ENCODE results near the gene ABCC3.

ABCC3 gene

DNA sequence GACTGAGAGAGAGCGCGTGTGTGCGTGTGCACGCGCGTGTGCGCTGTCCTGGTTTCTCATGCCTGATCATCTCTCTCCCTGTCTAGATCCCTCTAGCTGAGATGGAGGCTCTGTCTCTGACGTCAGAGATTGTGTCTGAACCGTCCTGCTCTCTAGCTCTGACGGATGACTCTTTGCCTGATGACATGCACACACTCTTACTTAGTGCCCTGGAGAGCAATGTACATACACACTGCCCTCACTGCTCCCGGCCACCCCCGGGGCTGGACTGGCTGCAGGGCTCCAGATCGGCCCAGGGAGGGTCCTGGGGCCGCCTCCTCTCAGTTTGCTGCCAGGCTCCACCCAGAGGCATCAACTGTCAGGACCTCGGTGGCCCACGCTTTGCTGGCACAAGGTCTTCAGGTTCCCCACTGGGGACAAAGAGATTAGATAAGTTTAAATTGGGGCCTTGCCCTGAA is 13.1 kb upstream of the ABCC3 start:
- H3K27me3 ChIP-seq (ENCODE audit: control insufficient read depth, insufficient read depth, low read length), result peaks cover 3% of the 10 kb centered on the region
- H3K4me3 ChIP-seq (ENCODE audit: low read depth, low read length), result no peak overlapping the region
- no peaks in the 10 kb centered on the region for H3K36me3 ChIP-seq (ENCODE audit: control insufficient read depth, insufficient read depth, low read length)
- peaks cover 7% of the 10 kb centered on the region for H3K4me1 ChIP-seq (ENCODE audit: control insufficient read depth, insufficient read depth, low read length)
- no peaks in the 10 kb centered on the region for H3K9me3 ChIP-seq (ENCODE audit: control insufficient read depth, insufficient read depth, low read length)
- H3K9ac ChIP-seq (ENCODE audit: low read depth, low read length), result no peak overlapping the region

DNA sequence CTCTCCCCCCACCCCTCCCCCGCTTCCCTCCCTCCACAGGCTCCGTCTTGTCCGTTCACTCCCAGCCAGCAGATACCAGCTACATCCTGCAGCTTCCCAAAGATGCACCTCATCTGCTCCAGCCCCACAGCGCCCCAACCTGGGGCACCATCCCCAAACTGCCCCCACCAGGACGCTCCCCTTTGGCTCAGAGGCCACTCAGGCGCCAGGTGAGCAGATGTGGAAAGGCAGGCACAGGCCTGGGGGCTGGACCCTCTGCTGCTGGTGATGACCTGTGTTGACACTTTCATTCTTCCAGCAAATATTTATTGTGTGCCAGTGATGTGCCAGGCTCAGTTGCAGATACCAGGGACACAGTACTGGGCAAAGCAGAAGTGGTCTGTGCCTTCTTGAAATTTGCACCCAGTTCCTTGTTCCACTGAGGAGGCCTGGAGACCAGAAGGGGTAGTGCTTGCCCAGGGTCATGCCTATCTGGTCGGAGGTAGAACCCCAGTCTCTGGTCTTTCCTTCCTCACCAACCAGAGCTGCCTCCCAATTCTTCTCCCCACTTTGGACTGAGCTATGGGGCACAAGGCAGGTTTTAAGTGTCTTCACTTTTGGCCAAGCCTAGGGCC is 10.3 kb upstream of the ABCC3 start:
- Histone ChIP-seq H3K9ac (ENCODE audit: low read depth, low read length) (no peak overlapping the region), H3K4me1 (ENCODE audit: control insufficient read depth, insufficient read depth, low read length) (peaks cover 15% of the 10 kb centered on the region), H3K9me3 (ENCODE audit: control insufficient read depth, insufficient read depth, low read length) (no peaks in the 10 kb centered on the region), H3K27me3 (ENCODE audit: control insufficient read depth, insufficient read depth, low read length) (peaks cover 3% of the 10 kb centered on the region), H3K4me3 (ENCODE audit: low read depth, low read length) (no peak overlapping the region), H3K36me3 (ENCODE audit: control insufficient read depth, insufficient read depth, low read length) (no peaks in the 10 kb centered on the region)

DNA sequence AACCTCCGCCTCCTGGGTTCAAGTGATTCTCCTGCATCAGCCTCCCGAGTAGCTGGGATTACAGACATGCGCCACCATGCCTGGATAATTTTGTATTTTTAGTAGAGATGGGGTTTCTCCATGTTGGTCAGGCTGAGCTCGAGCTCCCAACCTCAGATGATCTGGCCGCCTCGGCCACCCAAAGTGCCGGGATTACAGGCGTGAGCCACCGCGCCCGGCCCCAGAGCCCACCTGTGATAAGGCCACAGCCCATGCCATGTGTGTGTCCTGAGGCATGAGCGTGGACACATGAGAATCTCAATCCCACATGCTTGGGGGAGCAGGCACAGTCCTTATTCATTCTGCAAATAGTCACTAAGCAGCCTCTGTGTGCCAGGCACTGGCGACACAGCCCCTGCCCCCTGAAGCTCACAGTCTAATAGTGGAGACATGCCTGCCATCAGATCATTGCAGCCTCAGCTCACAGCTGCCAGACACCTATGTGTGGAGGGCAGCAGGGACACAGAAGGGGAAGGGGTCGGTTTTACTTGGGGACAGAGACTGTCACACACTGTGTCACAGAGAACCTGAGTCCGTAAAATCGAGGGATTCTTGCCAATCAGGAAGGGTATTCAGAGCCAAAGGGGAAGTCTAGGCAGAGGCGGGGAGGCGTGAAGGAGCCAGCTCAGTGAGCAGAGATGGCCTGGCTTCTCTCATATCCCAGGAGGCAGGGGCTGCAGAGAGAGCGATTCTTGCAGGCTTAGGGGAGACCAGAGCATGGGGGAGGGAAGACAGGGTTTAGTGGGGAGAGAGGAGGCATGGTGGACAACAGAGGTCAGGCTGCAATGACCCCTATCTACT is 9.4 kb upstream of the ABCC3 start:
- H3K4me1 ChIP-seq (ENCODE audit: control insufficient read depth, insufficient read depth, low read length), result peaks cover 15% of the 10 kb centered on the region
- no peaks in the 10 kb centered on the region for H3K36me3 ChIP-seq (ENCODE audit: control insufficient read depth, insufficient read depth, low read length)
- no peaks in the 10 kb centered on the region for H3K9me3 ChIP-seq (ENCODE audit: control insufficient read depth, insufficient read depth, low read length)
- H3K4me3 ChIP-seq (ENCODE audit: low read depth, low read length), result no peak overlapping the region
- no peak overlapping the region for H3K9ac ChIP-seq (ENCODE audit: low read depth, low read length)
- peaks cover 3% of the 10 kb centered on the region for H3K27me3 ChIP-seq (ENCODE audit: control insufficient read depth, insufficient read depth, low read length)

DNA sequence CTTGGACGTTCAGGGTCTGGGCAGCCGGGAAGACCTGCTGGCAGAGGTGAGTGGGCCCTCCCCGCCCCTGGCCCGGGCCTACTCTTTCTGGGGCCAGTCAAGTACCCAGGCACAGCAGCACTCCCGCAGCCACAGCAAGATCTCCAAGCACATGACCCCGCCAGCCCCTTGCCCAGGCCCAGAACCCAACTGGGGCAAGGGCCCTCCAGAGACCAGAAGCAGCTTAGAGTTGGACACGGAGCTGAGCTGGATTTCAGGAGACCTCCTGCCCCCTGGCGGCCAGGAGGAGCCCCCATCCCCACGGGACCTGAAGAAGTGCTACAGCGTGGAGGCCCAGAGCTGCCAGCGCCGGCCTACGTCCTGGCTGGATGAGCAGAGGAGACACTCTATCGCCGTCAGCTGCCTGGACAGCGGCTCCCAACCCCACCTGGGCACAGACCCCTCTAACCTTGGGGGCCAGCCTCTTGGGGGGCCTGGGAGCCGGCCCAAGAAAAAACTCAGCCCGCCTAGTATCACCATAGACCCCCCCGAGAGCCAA is 8.6 kb upstream of the ABCC3 start:
- H3K4me1 ChIP-seq (ENCODE audit: control insufficient read depth, insufficient read depth, low read length), result peaks cover 14% of the 10 kb centered on the region
- no peak overlapping the region for H3K9ac ChIP-seq (ENCODE audit: low read depth, low read length)
- peaks cover 3% of the 10 kb centered on the region for H3K27me3 ChIP-seq (ENCODE audit: control insufficient read depth, insufficient read depth, low read length)
- H3K36me3 ChIP-seq (ENCODE audit: control insufficient read depth, insufficient read depth, low read length), result no peaks in the 10 kb centered on the region
- no peak overlapping the region for H3K4me3 ChIP-seq (ENCODE audit: low read depth, low read length)
- H3K9me3 ChIP-seq (ENCODE audit: control insufficient read depth, insufficient read depth, low read length), result no peaks in the 10 kb centered on the region

DNA sequence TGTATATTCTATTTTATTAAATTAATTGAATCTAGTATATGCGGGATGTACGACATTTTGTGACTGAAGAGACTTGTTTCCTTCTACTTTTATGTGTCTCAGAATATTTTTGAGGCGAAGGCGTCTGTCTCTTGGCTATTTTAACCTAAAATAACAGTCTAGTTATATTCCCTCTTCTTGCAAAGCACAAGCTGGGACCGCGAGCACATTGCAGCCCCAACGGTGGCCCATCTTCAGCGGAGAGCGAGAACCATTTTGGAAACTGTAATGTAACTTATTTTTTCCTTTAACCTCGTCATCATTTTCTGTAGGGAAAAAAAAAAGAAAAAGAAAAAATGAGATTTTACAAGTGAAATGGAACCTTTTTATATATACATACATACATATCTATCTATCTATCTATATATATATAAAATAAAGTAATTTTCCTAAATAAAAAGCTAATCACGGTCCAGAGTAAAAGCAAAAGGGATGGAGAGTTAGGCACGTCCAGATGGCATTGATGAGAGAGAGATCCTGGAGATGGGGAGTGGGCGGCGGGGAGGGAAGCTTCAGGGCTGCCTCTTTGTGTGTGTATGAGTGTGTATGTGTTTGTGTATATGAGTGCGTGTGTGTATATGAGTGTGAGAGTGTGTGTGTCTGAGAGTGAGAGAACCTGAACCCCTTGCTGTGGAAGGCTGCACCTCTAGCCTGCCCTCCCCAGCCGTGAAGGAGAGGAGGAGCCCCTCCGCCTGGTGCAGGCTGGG is 7.5 kb upstream of the ABCC3 start:
- no peak overlapping the region for H3K9ac ChIP-seq (ENCODE audit: low read depth, low read length)
- no peaks in the 10 kb centered on the region for H3K9me3 ChIP-seq (ENCODE audit: control insufficient read depth, insufficient read depth, low read length)
- H3K4me3 ChIP-seq (ENCODE audit: low read depth, low read length), result no peak overlapping the region
- H3K27me3 ChIP-seq (ENCODE audit: control insufficient read depth, insufficient read depth, low read length), result peaks cover 6% of the 10 kb centered on the region
- H3K4me1 ChIP-seq (ENCODE audit: control insufficient read depth, insufficient read depth, low read length), result peaks cover 9% of the 10 kb centered on the region
- no peaks in the 10 kb centered on the region for H3K36me3 ChIP-seq (ENCODE audit: control insufficient read depth, insufficient read depth, low read length)

DNA sequence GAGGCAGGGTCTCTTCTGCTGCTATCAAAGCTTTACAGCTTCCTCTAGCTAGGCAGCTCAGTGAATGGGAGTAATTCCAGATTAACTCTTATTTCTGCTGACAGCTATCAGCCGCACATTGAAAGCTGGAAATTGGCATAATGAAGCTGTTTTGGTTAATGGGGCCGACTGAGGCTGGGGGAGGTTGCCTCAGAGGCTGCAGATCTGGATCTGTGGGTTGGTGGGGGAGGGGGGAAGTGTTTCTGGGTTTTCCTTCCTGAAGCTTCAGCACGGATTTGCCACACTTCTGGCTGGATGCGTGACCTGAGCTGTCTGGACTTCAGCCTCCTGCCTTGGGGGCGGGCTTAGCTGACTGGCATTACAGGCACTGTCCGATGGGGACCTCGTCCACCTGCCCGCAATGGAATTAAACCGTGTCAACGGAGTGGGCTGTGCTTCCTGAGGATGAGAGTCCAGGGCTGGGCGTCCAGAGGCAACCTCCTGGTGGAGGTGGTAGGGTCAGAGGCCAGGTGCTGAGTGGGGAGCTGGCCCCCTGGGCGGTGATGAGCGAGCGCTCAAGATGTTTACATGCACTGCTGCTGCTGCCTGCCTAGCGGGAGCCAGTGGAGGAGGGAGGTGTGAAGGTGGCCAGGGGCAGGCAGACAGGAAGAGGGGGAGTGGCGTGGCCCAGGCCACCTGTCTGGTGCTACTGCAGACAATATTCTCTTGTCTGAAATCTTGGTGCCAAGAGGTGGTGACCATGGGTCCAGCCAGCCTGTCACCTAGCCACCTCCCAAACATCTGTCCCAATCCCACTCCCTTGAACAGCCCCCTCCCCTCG is 6.7 kb upstream of the ABCC3 start:
- peaks cover 9% of the 10 kb centered on the region for H3K4me1 ChIP-seq (ENCODE audit: control insufficient read depth, insufficient read depth, low read length)
- no peak overlapping the region for H3K9ac ChIP-seq (ENCODE audit: low read depth, low read length)
- peaks cover 14% of the 10 kb centered on the region for H3K27me3 ChIP-seq (ENCODE audit: control insufficient read depth, insufficient read depth, low read length)
- no peak overlapping the region for H3K4me3 ChIP-seq (ENCODE audit: low read depth, low read length)
- no peaks in the 10 kb centered on the region for H3K9me3 ChIP-seq (ENCODE audit: control insufficient read depth, insufficient read depth, low read length)
- no peaks in the 10 kb centered on the region for H3K36me3 ChIP-seq (ENCODE audit: control insufficient read depth, insufficient read depth, low read length)

DNA sequence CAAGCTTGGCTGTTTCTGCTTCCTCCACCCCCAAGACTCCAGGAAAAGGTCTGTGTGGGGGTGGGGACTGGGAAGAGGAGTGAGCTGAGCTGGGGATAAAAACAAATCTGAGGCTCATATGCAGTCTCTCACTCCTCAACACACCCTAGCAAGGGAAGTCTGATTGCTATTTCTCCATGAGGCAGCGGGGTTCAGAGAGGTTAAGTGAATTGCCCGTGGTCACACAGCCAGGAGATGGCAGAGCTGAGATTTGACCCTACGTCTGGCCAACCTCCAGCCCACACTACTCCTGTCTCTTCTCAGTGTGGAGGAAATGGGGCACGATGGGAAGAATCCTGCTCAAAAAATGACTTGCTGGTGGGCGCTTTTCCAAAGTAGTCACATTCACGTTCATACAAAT is 4.8 kb upstream of the ABCC3 start:
- Histone ChIP-seq H3K9ac (ENCODE audit: low read depth, low read length) (no peak overlapping the region), H3K27me3 (ENCODE audit: control insufficient read depth, insufficient read depth, low read length) (peaks cover 32% of the 10 kb centered on the region), H3K9me3 (ENCODE audit: control insufficient read depth, insufficient read depth, low read length) (no peaks in the 10 kb centered on the region), H3K4me3 (ENCODE audit: low read depth, low read length) (no peak overlapping the region), H3K4me1 (ENCODE audit: control insufficient read depth, insufficient read depth, low read length) (peaks cover 7% of the 10 kb centered on the region), H3K36me3 (ENCODE audit: control insufficient read depth, insufficient read depth, low read length) (no peaks in the 10 kb centered on the region)

DNA sequence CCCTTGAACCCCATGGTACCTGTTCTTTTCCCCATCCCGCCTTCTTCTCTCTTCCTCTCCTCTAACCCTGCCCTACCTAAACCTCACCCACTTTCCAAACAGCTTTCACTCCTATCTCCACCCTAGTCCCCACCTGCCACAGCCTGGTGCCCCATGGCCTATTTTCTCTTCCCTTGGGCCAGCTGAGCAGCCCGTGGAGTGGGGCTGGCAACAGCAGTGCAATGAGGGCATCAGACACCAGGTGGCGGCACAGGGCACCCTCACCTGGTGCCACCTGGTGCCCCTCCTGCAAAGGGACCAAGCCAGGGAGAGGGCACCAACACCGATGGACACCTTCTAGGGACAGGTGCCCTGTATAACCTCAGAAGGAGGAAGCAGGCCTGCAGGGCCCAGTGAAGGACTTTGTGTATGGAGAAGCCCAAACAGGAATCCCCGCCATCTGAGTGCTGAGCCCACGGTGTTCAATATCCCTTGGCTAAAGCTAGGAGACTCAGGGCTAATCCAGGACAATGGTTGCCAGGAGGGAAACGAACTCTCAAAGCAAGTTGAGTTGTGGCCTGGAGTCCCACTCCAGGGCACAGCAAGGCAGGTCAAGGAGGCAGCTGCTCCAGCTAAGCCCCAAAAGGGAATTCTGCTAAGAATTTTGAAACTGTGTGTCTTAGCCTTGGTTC is 4.0 kb upstream of the ABCC3 start:
- no peaks in the 10 kb centered on the region for H3K9me3 ChIP-seq (ENCODE audit: control insufficient read depth, insufficient read depth, low read length)
- no peak overlapping the region for H3K4me3 ChIP-seq (ENCODE audit: low read depth, low read length)
- peaks cover 7% of the 10 kb centered on the region for H3K4me1 ChIP-seq (ENCODE audit: control insufficient read depth, insufficient read depth, low read length)
- no peaks in the 10 kb centered on the region for H3K36me3 ChIP-seq (ENCODE audit: control insufficient read depth, insufficient read depth, low read length)
- peaks cover 39% of the 10 kb centered on the region for H3K27me3 ChIP-seq (ENCODE audit: control insufficient read depth, insufficient read depth, low read length)
- H3K9ac ChIP-seq (ENCODE audit: low read depth, low read length), result no peak overlapping the region

DNA sequence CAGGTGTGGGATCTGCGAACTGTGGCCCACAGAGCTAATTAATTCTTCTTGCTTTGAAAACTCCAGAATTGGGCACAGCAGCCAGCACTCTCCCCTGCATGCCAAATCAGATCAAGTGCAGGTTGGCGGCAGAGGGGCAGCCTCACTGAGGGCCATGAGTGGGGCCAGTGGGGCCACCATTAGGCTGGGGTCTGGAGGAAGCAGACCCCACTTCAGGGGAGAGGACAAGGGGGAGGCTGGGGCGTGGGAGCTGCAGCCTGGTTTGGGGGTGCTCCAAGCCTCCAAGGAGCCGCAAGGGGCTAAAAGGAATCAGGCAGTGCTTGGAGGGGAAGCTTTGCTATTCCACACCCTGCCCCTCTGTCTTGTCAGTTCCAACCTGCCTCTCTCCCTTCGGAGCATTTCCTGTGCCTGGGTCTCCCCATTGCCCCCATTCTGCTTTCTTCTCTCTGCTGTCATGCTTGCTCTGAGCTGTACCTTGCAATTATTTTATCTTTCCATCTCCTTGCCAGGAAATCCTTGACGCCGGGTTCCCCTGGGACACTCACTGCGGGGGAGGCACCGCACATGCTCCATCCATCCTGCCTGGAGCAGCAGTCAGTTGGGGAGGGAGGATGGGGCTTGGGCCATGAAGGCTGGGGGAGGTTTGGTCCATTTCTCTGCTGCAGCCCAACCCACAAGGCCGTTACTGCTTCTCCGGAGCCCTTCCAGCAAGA is 3.3 kb upstream of the ABCC3 start:
- peaks cover 46% of the 10 kb centered on the region for H3K27me3 ChIP-seq (ENCODE audit: control insufficient read depth, insufficient read depth, low read length)
- no peaks in the 10 kb centered on the region for H3K9me3 ChIP-seq (ENCODE audit: control insufficient read depth, insufficient read depth, low read length)
- H3K9ac ChIP-seq (ENCODE audit: low read depth, low read length), result no peak overlapping the region
- H3K4me1 ChIP-seq (ENCODE audit: control insufficient read depth, insufficient read depth, low read length), result peaks cover 7% of the 10 kb centered on the region
- H3K4me3 ChIP-seq (ENCODE audit: low read depth, low read length), result no peak overlapping the region
- no peaks in the 10 kb centered on the region for H3K36me3 ChIP-seq (ENCODE audit: control insufficient read depth, insufficient read depth, low read length)

DNA sequence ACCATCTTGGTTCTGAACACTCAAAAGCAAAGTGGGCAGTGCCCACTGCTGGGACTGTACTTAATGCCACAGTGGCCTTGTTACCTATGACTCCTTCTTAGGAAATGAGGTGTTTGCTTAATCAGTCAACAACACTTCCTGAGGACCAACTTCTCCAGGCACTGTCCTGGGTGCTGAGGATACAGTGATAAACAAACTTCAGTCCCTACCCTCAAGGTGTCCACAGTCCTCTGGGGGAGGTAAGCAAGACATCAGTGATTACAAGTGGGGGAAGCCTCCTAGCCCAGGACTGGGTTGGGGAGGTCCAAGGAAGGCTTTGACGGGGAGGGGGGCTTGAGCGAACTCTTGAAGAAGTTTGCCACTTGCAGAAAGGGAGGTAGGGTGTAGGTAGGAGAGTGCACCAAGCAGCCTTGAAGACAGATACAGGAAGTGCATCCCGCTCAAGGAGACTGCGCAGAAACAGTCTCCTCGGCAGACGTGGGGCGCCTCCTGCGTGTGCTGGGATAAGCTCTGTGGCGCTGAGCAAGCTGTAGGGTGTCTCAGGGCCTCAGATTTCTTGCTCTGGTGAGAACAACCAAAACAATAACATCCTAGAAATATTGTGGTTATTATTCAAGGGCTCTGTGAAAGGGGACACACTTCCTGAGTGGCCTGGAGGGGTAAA is 2.6 kb upstream of the ABCC3 start:
- H3K4me1 ChIP-seq (ENCODE audit: control insufficient read depth, insufficient read depth, low read length), result peaks cover 7% of the 10 kb centered on the region
- no peaks in the 10 kb centered on the region for H3K9me3 ChIP-seq (ENCODE audit: control insufficient read depth, insufficient read depth, low read length)
- H3K27me3 ChIP-seq (ENCODE audit: control insufficient read depth, insufficient read depth, low read length), result peaks cover 53% of the 10 kb centered on the region
- H3K36me3 ChIP-seq (ENCODE audit: control insufficient read depth, insufficient read depth, low read length), result no peaks in the 10 kb centered on the region
- H3K9ac ChIP-seq (ENCODE audit: low read depth, low read length), result no peak overlapping the region
- H3K4me3 ChIP-seq (ENCODE audit: low read depth, low read length), result no peak overlapping the region
